Measurements from ENCODE around the gene PTPN6. TPM values are rescaled to one million over a fixed set of nuclear protein-coding genes. Genes with fewer than 3 reads are reported as not detected.
A peak's percentile ranks its signal among the peaks of the same experiment; 100 is the strongest.

Gene PTPN6
- total RNA-seq, 1 experiment from 2014 or later = 13.7 TPM

GRCh38 chr12:6946033-6946919 lies 4.9 kb upstream of the PTPN6 start:
- no TSS peak for BruUV-seq (replicated peaks)
- ATAC-seq = peak; percentile 66
- no peaks in the 10 kb centered on the region; the same call in 1 of the 2 replicates for H3K36me3 ChIP-seq (ENCODE audit: control insufficient read depth, insufficient read depth, low read length)
- H3K27me3 ChIP-seq (ENCODE audit: control insufficient read depth, insufficient read depth, low read length) = no peaks in the 10 kb centered on the region
- peaks cover 32% of the 10 kb centered on the region for H3K4me1 ChIP-seq (ENCODE audit: control insufficient read depth, insufficient read depth, low read length)
- in situ Hi-C loops (cut with HindIII; ENCODE audit: low pct_unique_long_range_greater_than_20kb, low sequenced_read_pairs) (no loop called here), intact Hi-C loops (cut with micrococcal nuclease; ENCODE audit: unreplicated experiment) (loop anchor here (10.0 kb wide), 1 partner anchor 169 kb away; no protein-coding TSS in a partner anchor)
- H3K9me3 ChIP-seq (ENCODE audit: control insufficient read depth, insufficient read depth, low read depth, low read length) = no peaks in the 10 kb centered on the region
- CTCF ChIA-PET = interaction anchor here (0.7 kb wide), 1 partner anchor 16 kb away, joined by 3 read pairs; no protein-coding TSS in a partner anchor
- peak overlapping the region; percentile 95 for H3K27ac ChIP-seq (ENCODE audit: low read length)
- H3K4me3 ChIP-seq (ENCODE audit: low read depth in 2 of 2, low read length in 2 of 2) = peak overlapping the region; percentile 44 to 72
- DNase-seq (ENCODE audit: low read depth, low spot score) = no peak
- TF ChIP-seq CTCF (IDR thresholded peaks at IDR 0.05) (no peak), SIN3A (IDR thresholded peaks at IDR 0.05; ENCODE audit: borderline replicate concordance, insufficient read depth, low read depth, low read length) (no peak), POLR2AphosphoS5 (IDR thresholded peaks at IDR 0.05; ENCODE audit: low read depth, low read length) (peak; percentile 35; the same call in 1 of the 2 replicates)
- POLR2A ChIA-PET = no interaction called here

GRCh38 chr12:6946920-6947374 lies 4.2 kb upstream of the PTPN6 start:
- POLR2A ChIA-PET = no interaction called here
- ATAC-seq = no peak

More at GRCh38 chr12:6946920-6947374, 4.2 kb upstream of the PTPN6 start:
- no TSS peak for BruUV-seq (replicated peaks)
- Histone ChIP-seq H3K4me3 (ENCODE audit: low read depth in 2 of 2, low read length in 2 of 2) (peak overlapping the region; percentile 44 to 72), H3K9me3 (ENCODE audit: control insufficient read depth, insufficient read depth, low read depth, low read length) (no peaks in the 10 kb centered on the region), H3K36me3 (ENCODE audit: control insufficient read depth, insufficient read depth, low read length) (no peaks in the 10 kb centered on the region; the same call in 1 of the 2 replicates), H3K27ac (ENCODE audit: low read length) (peak overlapping the region; percentile 95), H3K27me3 (ENCODE audit: control insufficient read depth, insufficient read depth, low read length) (no peaks in the 10 kb centered on the region), H3K4me1 (ENCODE audit: control insufficient read depth, insufficient read depth, low read length) (peaks cover 25% of the 10 kb centered on the region)
- TF ChIP-seq REST (IDR thresholded peaks at IDR 0.05; ENCODE audit: insufficient read depth in 1 of 2, low read depth in 2 of 2, low read length in 1 of 2) = no peak
- no peak for TF ChIP-seq CTCF (IDR thresholded peaks at IDR 0.05)
- TF ChIP-seq POLR2AphosphoS5 (IDR thresholded peaks at IDR 0.05; ENCODE audit: low read depth, low read length) = no peak
- TF ChIP-seq SIN3A (IDR thresholded peaks at IDR 0.05; ENCODE audit: borderline replicate concordance, insufficient read depth, low read depth, low read length) = no peak
- no peak for TF ChIP-seq TCF7L2 (IDR thresholded peaks at IDR 0.05; ENCODE audit: low read depth, low read length)
- in situ Hi-C loops (cut with HindIII; ENCODE audit: low pct_unique_long_range_greater_than_20kb, low sequenced_read_pairs) = no loop called here
- CTCF ChIA-PET = interaction anchor here (0.7 kb wide), 1 partner anchor 15 kb away, joined by 3 read pairs; no protein-coding TSS in a partner anchor
- intact Hi-C loops (cut with micrococcal nuclease; ENCODE audit: unreplicated experiment) = loop anchor here (10.0 kb wide), 1 partner anchor 168 kb away; no protein-coding TSS in a partner anchor
- no peak for DNase-seq (ENCODE audit: low read depth, low spot score)

All from Panc1 (cell line).